Measurements from ENCODE around the gene AP2A1.

AP2A1 gene

DNA sequence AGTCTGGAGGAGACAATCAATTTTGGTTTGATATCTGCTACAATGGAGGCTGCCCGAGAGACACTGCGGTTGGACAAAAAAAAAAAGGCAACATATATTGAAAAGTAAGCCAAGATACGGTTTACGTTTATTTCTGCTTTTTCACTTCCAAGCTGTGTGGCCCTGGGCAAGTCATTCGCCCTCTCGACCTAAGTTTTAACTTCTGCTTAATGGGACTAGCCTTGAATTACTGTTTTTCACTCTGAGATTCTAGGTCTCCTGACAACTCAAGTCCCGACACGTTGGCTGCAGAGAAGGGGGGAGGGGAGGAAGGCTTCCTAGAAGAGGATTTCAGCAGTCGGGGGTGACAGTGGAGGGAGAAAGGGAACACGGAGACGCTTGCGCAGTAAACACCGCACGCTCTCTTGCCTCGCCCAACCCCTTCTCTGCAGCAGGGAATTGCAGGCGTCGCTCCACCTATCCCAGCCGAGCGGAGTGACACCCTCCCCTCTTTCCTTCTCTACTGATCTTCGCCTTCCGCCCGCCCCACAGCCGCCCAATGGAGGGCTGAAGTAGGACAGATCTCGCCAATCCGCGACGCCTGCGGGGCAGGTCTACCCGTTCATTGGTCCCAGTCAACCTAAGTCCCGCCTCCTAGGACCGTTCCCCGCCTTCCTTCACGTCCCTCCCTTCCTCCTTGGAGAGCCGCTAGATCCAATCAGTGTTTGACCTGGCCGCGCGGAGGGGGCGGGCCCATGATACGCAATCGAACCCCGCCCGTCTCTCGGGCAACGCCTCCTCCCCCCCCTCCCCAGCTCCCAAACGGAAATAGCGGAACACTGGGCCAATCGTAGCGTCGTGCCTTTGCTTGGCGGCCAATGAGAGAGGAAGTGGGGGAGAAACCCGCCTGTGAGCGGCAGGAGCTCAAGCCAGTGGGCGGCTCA, 533 bp upstream of the AP2A1 start:
- DNase-seq = peak; percentile 99

DNA sequence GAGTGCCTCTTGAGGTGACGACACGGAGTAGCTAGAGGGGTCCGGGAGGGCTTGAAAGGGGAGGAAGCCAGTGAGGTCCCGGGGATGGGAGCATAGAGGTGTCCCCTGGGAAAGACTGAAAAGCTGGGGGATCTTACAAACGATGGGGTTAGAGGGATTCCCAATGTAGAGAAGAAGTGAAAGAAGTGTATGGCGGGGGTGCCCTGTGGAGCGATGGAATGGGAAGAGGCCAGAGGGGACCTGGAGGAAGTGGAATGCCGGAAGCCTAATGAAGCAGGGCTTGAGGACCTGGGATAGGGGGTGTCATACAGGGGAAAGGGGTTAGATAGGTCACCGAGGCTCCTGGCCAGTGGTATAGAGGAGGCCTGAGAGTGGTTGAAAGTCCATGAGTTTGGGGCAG, 580 bp downstream of the AP2A1 start:
- DNase-seq = no peak

- DNase-seq = no peak
Observed at GRCh38 chr19:49767967-49768581, 1.3 kb downstream of the AP2A1 start.

DNA sequence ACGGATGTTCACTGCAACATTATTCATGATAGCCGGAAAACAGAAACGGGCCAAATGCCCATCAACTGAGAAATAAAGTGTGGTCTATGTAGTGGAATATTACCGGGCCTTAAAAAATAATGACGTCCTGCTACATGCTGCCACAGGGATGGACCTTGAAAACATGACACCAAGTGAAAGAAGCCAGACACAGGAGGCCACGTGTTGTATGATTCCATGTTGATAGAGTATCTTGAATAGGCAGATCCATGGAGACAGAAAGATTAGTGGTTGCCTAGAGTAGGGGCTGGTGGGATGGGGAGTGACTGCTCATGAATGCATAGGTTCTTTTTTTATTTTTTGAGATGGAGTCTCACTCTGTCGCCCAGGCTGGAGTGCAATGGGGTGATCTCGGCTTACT, 3.7 kb downstream of the AP2A1 start:
- DNase-seq = no peak

- no peak for DNase-seq
Observed at GRCh38 chr19:49771674-49772139, 4.9 kb downstream of the AP2A1 start.

GRCh38 chr19:49772850-49773432, 6.1 kb downstream of the AP2A1 start:
- no peak for DNase-seq

GRCh38 chr19:49773663-49774350, 7.0 kb downstream of the AP2A1 start:
- DNase-seq = no peak

DNA sequence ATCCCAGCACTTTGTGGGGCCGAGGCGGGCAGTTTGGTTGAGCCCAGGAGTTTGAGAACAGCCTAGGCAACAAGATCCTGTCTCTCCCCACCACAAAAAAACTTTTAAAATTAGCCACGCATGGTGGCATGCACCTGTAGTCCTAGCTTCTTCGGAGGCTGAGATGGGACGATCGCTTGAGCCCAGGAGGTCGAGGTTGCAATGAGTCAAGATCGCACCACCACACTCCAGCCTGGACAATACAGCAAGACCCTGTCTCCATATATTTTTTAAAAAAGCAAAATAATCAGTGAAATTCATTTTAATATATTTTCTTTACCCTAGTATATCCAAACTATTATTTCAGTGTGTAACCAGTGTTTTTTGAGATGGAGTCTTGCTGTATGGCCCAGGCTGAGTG, 8.2 kb downstream of the AP2A1 start:
- DNase-seq = no peak

GRCh38 chr19:49775742-49776370, 9.1 kb downstream of the AP2A1 start:
- DNase-seq = no peak

- no peak for DNase-seq
Observed at GRCh38 chr19:49776371-49776764, 9.6 kb downstream of the AP2A1 start.

GRCh38 chr19:49779731-49780555, 13.1 kb downstream of the AP2A1 start:
- no peak for DNase-seq

DNA sequence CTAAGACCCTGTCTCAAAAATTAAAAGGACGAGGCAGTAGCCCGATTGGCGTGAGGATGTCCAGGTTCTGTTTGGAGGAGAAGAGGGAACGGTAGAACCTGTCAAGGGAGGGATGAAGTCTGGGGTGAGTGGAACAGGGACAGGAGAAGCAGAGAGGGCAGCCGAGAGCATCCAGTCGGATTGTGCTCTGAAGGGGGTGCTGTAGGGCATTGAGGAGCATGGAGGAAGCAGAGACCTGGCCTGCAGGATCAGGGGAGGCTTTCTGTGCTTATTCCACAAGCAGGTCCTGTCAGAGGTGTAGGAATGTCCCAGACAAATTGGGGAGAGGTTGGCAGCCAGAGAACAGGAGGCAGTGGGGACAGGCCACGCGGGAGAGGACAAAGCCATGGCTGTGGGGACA, 14.1 kb downstream of the AP2A1 start:
- no peak for DNase-seq

DNA sequence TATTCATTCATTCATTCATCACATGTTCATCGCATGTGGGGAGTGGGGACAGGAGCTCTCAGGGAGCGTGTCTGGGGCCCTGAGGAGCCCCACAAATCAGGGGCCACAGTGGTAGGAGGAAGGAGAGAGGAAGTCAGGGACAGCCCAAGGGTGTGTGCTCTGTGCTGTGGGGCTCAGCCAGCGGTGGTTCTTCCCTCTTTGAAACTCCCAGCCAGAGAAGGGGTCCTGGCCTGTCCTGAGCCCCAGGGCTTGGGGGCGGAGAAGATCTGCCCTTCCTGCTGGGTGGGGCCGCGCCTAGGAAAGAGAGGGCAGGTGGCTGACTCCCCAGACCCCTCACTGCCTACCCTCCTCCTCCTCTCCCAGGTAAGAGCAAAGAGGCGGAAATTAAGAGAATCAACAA, 14.6 kb downstream of the AP2A1 start:
- no peak for DNase-seq

GRCh38 chr19:49782515-49782914, 15.7 kb downstream of the AP2A1 start:
- DNase-seq = no peak

DNA sequence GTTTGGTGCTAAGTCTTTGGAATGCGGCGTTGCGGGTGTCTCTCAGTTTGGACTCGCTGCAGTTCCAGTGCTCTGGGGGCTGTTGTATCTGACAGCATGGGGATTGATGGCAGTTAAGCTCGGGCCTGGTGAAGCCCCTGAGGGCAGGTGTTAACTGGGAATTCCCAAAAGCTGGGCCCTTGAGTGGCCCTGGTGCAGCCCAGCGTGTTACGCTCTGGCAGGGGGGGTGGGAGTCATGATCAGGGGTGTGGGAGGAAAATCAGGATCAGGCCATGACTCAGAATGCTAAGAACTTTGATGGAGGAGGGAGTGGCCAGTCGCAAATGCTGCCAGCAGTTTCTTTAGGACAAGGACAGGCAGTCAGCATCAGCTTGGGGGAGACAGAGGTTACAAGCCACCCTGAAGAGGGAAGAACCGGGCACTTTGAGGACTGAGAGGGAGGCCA, 19.6 kb downstream of the AP2A1 start:
- no peak for DNase-seq

DNA sequence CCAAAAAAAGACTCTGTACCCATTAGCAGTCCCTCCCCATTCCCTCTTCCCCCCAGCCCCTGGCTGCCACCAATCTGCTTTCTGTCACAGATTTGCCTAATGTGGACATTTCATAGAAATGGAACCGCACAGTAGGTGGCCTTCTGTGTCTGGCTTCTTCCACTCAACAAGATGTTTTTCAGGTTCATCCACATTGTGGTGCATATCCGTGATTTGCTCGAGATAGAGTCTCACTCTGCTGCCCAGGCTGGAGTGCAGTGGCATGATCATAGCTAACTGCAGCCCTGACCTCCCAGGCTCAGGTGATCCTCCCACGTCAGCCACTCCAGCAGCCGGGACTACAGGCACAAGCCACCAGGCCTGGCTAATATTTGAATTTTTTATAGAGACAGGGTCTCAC, 20.9 kb downstream of the AP2A1 start:
- DNase-seq = no peak

- DNase-seq = no peak
Observed at GRCh38 chr19:49788857-49789256, 22.1 kb downstream of the AP2A1 start.

GRCh38 chr19:49790866-49791265, 24.1 kb downstream of the AP2A1 start:
- DNase-seq = no peak

GRCh38 chr19:49791776-49792445, 25.1 kb downstream of the AP2A1 start:
- DNase-seq = no peak

GRCh38 chr19:49792829-49793560, 26.2 kb downstream of the AP2A1 start:
- DNase-seq = no peak

DNA sequence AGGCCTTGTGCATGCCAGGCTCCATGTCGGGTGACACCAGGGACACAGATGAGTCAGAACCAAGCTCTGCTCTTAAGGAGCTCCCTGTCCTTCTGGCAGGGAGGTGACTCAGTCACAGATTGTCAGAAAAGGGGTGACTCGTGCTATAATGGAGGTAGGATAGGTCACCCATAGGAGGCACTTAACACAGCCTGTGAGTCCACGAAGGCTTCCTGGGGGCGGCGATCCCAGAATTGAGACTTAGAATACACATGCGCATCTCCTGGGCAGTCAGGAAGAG, 26.7 kb downstream of the AP2A1 start:
- DNase-seq = no peak
